Activated T-helper 1 cell treated with Interleukin-2 at 50 U/mL for 16 hours (primary cell): Measurements from ENCODE around the gene DNAJC25.
A peak's percentile ranks its signal among the peaks of the same experiment; 100 is the strongest.

ENCODE experiments used
- DNase-seq: peaks from one replicate; pipeline ENCODE4 v3.0.0-alpha.2; 2020; ENCODE audit warnings: low read depth

The DNAJC25 gene

DNA sequence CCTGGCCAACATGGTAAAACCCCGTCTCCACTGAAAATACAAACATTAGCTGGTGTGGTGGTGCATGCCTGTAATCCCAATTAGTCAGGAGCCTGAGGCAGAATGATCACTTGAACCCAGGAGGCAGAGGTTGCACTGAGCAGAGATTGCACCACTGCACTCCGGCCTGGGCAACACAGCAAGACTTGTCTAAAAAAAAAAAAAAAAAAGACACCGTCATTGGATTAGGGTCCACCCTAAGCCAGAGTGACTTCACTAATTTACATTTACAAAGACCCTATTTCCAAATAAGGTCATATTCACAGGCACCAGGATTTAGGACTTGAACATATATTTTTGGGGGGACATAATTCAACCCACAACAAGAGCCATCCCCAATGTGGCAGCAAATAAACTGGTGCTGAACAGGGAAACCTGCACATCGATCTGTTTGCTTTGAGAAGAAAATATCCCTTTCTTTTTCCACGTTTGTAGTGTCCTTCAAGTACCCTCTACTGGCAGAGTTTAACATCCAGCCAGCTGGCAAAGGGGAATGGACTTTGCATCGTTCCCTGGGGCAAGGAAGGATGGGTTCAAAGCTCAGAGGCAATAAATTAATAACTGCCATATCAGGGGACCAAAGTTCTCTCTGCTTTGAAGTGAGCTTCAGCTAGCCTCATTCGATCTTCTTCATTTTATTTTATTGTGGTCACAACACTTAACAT, 3.7 kb upstream of the DNAJC25 start:
- no peak for DNase-seq

DNA sequence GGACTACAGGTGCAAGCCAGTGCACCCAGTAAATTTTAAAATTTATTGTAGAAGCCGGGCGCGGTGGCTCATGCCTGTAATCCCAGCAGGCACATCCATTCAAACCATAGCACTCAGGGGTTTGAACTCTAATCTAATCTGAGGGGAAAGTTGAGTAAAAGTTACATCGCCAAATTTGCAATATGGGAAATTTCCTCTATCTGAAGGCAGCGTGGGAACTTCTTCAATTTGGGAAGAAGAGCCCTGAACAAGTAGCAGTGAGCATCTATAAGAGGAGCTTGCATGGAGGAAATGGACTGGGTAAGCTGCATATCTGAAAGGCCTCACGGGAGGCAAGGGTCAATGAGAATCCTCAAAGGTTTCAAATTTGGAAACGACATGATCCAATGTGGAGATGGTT, 2.7 kb upstream of the DNAJC25 start:
- no peak for DNase-seq

DNA sequence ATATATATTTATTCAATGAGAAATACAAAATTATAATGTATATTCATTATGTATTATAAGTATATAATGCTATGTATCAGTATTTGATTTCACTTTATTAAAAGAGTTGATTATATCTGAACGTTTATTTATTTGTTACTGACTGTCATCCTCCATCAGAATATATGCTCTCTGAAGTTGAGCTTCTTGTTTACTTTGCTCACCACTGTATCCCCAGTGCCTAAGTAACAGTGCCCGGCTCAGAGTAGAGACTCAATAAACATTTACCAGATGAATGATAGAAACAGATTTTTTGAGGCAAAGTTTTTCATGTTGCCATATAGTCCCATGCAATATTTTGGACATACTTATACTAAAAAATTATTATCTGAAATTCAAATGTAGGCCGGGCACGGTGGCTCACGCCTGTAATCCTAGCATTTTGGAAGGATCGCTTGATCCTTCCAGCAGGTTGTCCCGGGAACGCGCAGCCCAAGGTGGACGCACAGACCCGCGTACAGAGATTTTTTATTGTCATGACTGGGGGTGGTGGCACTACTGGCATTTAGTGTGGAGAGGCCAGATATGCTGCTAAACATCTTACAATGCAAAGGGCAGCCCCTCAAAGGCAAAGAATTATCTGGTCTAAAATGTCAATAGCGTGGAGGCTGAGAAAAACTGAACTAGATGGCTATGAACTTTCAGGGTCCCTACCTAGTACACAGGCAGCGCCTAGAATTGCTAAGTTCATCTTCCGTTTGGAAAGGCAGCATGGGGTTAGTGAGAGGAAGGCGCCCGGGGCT, 761 bp upstream of the DNAJC25 start:
- DNase-seq, result no peak

DNA sequence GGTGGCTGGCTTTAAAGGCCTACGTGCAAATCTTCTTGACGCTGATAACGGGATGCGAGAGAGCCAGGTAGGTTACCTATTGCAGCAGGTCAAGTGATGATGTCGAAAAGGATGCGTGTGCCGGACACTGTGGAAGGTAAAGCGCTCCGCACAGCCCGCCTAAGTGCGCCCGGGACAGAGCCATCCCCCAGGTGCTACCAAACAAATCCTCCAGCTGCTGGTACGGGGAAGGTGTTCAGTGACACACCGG, 245 bp upstream of the DNAJC25 start:
- no peak for DNase-seq

DNA sequence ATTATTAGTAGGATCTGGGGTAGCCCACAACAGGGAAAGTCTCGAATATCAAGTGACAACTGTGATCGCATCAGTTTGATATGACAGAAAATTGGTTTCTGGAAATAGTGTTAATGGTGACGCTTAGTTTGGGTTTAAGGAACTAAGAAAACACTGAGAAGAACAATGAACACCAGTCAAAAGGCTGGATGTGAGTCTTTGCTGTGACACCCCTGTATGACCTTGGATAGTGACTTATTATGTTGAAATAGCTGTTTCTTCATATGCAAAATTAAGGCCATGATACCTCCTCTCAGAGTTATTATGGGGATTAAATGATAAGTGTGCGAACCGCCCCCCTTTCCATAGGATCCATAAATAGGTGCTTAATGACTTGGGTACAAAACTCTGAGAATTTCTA, 926 bp downstream of the DNAJC25 start:
- no peak for DNase-seq

DNA sequence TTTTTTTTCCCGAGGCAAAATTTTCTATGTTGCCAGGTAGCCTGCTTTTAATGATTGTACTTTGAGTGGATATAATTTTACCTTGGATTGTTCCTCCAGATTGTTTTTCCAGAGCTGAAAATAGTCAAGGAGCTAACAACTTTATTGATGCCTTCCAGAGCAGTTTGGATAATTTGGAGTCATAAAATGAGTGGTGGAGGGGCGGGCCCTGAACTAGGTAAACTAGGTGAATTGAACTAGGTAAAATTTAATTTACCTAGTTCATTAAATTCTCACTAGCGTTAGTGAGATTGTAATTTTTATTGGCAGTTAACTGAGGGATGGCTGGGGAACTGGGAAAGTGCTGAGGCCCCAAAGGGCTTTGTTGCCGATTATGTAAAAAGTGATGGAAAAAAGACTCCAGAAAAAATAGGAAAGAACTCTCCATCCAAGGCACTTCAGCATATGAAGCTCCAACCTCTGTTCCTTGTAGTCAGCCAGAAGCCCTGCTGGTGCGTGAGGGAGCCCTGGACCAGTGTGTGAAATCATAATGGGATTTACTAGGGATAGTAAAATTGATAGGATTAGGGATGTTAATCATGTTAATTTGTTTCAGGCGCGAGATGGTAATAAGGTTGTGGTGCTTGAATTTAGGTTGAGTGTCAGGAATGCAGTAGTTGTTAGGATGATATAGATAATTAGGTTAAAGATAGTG, 1.7 kb downstream of the DNAJC25 start:
- DNase-seq, result no peak

DNA sequence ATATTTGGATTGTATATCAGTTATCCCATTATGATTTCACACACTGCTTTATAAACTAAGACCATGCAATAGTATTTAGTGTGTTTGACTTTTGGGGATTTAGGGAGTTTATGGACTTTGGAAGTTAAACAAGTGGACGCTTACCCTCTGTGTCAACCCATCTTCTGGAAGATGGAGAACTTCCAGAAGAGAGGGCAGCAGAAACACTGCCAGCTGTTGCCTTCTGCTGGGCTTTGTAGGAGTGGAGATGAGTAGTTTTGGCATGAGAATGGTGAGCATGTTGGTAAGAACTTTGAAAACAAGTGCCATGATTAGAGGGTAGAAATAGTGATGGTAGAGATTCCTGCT, 2.2 kb downstream of the DNAJC25 start:
- no peak for DNase-seq

DNA sequence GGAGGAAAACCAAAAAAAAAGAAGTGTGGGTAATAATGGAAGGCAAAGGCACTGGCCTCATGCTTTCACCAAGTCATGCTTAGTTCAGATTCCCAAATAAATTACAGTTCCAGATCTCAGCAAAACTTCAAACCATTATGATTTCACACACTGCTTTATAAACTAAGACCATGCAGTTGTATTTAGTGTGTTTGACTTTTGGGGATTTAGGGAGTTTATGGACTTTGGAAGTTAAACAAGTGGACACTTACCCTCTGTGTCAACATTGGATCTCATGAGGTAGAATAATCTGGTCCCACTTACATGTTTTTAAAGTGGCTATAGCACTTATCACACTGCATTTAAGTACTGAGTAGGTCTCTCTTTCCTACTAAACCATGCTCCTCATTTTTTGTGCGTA, 3.7 kb downstream of the DNAJC25 start:
- no peak for DNase-seq

DNA sequence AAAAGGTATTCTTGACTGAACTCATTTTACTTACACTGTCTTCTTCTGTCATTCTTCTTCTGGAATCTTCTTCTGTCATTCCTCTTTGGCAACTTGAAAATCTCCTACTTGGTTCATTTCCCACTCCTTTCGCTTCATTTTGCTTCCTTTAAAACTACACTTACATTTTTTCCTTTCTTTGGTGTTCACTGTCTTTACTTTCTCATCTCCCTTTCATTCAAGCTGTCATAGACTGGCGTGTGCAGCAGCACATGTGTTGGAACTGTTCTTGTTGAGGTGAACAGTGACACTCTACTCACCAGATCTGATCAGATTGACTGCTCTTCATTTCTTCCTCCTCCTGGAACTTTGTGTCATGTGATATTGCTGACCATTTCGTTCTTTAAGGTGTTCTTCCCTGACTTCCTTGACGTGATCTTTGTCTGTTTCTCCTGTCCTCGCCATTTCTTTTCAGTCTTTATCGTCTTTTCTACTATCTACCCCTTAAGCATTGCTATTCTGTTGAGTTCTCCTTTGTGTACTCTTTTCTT, 6.4 kb downstream of the DNAJC25 start:
- no peak for DNase-seq

DNA sequence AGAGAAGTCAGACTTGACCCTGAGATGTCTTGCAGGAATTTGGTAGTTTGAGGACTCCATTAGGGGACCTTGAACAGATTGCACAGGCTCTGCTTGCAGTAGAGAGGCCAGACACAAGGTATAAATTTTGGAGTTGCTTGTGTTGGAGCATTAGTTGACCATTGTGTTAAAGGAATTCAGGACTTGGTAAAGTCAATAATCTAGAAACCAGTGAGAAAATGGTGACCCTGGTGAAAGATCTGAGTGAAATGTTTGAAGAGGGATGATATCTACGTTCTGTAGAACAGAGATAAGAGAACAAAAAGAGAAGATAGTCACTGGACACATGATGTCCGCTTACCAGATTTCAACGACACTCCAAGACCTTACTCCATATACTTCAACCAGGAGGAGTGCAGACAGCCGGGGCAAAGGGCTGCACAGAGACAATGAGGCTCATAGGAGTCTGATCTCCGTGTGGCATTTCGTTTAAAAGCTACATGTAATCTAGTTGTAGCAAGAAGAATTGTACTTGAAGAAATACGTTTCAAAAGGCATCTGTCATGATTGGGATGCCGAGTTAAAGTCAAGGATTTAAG, 13.2 kb downstream of the DNAJC25 start:
- no peak for DNase-seq

DNA sequence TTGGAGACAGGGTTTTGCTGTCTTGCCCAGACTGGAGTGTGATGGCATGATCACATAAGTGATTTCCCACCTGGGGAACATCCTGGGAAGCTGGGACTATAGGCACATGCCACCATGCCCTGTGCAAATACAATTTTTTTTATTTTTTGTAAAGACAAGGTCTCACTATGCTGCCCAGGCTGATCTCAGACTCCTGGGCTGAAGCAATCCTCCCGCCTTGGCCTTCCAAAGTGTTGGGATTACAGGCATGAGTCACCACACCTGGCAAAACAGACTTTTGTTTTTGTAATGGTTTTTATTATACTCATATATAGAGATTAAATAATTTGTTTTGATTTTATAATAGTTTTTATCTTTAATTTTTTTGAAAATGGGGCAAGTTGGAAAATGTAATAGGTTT, 14.7 kb downstream of the DNAJC25 start:
- DNase-seq, result no peak

DNA sequence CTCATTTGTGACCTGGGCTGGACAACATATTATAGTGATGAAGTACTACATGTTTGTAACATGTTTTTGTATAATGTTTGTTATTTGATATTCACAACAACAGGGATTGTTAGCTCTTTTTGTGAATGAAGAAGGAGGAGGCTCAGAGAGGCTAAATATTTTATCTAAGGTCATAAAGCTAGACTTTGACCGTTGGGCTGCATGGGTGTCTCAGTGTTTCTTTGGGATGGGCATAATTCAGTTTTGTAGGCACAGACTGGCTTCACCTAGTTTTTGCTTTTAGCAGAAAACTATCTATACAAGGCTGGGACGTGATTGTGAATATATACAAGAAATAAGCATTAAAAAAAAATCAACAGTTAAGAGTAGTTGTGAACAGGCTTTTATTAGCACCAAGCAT, 15.3 kb downstream of the DNAJC25 start:
- no peak for DNase-seq

DNA sequence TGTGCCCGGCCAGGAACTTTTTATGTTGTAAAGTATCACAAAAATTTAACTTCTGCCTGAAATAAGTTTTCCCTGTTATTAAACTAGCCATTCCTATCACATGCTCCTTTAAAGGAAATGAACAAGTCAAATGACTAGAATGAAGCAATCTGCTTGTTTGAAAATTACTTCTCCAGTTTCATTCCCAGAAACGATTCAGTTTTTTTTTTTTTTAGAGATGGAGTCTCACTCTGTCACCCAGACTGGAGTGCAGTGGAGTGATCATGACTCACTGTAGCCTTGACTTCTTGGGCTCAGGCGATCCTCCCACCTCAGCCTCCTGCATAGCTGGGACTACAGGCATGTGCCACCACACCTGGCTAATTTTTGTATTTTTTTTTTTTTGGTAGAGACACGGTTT, 16.9 kb downstream of the DNAJC25 start:
- no peak for DNase-seq

DNA sequence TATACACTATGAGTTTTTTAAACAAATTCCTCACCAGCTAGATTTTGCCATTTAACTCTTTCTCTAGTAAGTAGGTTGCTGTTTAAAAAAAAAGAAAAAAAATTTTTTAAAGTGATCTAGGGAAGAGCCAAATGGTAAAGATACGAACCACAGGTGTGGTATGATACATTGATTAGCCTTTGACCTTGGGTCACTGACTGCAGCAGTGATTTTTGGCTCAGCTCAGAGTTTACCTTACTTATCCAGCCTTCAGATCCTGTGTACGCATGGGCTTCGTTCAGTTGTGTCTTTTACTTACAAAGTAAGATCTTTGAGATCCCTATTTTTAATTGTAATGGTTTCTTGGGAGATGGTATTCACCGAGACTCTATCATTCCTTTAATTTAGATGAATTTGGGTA, 17.9 kb downstream of the DNAJC25 start:
- no peak for DNase-seq

DNA sequence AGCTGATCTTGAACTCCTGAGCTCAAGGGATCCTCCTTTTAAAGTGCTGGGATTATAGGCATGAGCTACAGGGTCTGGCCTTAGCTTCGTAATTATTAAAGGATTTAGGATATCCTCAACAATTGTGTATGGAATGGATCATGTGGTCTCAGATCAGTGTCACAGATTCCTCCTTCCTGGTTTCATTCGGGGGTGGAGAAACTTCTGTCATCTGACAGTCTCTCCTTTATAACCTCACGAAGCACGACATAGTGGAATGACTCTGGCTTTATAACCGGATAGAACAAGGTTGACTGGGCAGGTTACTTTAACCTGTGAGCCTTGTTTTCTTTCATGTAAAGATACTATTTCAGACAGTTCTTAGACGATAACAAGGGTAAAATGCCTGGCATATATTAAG, 25.9 kb downstream of the DNAJC25 start:
- no peak for DNase-seq

DNA sequence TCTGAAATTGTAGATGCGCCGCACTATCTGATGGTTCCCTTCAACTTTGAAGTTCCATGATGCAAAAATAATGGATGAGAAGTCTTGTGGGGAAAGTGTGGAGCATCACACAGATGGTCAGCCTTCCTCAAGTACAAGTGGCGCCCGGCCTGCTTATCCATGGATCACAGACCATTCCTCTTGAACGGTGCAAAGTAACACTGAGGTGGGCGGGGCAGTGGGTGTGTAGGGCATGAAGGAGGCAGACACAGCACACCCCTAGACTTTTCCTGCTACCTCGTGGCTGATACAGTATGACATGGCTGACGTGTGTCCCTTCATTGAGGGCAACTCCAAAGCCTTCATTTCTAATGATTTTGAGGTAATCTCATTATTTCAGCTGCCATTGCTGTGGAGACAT, 27.8 kb downstream of the DNAJC25 start:
- no peak for DNase-seq

DNA sequence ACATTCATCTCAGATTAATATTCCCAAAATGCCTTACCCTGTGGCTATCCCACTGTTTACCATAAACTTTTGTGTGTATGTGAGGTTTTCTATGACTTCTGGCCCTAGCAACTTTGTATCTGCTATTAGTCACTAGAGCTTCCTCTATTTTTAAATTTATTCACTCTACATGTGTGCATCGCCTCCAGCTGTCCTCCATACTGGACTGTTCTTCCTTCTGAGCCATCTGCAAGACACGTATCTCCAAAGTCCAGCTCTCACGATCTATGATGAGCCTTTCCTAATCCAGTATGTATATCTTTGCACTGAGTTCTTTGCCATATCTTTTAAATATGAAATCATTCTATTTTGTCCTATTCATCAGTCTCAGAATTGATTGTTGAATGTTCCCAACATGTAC, 28.6 kb downstream of the DNAJC25 start:
- no peak for DNase-seq

DNA sequence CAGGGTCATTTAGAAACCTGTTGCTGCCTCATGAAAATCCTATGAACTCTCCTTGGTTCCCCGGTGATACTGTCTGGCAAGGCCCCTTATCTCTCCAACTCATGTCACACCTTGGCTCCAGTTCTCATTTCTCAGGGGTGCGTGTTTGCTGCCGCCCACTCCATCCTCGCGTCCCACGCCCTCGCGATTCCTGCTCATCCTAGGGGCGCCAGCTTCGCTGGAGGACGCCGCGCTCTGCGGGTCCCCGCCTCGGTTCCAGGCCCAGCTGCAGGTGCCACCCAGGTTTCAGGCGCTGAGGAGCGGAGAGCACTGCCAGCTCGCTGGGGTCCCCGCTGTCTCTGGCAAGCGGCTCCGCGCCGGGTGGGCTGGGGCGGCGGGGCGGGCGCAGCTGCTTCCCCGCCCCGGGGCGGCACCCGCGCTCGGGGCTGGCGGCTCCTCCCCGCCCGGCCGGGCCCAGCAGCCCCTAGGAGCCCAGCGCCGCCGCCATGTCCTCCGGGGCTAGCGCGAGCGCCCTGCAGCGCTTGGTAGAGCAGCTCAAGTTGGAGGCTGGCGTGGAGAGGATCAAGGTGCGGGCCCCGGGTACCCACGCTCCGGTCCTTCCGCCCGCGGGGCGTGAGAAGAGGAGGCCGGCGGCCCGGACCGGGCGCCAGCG, 30.1 kb downstream of the DNAJC25 start, which contains the start of gene GNG10:
Gene GNG10 (plus strand): TSS at position 456 of the 652 bp plus-strand sequence. CDS start 30 bp downstream, at position 486.
- DNase-seq, result peak; percentile 58

DNA sequence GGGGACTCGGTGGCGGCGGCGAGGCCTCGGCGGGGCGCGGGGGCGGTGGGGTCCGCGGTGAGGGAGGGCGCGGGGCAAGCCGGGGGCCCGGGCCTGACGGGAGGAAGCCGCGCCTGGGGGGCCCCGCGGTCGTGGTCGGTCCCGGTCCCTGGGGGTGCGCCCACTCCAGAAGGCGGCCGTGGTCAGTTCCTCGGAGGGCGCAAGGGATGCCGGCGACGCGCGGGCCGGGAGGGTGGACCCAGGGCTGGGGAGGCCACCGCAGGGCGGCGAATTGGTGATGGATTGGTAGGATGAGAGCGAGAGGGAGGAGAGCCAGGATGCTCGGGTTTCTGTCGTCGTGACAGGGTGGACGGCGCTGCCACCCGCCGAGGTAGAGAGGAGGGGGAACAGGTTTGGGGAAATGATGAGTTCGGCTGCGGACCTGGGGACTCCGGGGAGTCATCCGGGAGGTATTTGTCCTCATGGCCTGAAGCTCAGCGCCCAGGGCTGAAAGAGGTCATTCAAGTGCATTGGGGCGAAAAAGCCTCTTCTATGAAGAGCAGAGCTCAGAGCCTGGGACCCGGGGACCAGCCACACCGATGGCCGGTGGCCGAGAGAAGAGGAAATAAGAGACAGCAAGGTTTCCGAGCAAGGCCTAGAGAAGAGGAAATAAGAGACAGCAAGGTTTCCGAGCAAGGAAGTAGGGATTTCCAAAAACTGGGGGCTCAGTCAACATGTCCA, 30.8 kb downstream of the DNAJC25 start:
- DNase-seq, result no peak

DNA sequence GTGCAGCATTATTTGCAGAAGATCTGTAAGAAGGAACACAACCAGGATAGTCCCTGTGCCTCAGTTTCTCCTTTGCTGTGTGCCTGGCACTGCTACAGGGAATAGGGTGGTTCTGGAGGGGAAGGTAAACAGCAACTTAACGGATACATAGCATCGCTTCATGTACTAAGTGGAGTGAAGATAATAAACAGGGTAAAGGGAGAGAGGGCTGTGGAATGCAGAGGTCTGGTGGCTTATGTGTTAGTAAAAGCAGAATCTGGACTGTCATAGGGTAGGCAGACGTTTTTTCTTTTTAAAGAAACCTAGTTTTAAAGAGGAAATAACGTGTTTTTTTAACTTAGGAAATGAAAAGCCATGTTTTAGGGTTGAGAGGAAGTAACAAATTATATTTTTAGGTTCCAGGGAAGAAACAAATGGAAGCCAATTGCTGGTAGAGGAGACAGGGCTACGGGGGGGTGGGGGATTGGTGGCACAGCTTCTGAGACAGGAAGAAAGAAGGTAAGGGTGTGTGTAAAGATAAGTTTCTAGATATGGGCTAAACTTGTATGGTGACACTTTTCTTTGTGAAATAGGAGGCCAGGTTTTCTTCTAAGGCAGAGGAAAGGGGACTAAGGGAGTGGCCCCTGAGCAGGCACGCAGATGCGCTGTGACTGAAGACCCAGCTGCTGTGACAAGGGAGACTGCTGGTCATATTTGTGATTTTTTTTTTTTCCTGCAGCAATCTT, 31.6 kb downstream of the DNAJC25 start:
- DNase-seq, result no peak

DNA sequence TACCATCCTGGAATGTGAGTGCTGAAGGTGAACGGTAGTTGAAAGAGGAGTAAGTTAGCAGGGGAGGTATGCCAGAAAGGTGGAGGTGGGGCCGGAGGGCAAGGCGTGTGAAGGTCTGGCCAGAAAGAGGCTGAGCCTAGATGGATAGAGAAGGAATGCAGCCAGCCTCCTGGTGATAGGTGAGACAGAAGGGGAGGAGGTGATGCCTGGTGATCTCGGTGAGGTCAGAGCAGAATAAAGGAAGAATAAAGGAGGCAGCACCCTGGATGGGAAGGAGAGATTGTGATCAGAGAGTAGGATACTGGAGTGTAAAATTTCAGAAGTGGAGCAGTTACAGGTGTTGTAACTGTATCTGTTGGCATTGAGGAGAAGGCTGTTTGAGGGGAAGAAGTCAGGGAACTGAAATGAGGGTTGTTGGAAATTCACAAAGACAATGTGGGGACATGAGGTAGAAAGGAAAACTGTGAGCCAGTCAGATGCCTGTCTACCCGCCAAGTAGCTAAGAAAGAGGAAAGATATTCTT, 32.2 kb downstream of the DNAJC25 start:
- DNase-seq, result no peak
